Small intestine (tissue), 7 donors: ENCODE data around the gene TOM1L2. TPM values are rescaled to one million over a fixed set of nuclear protein-coding genes. Genes with fewer than 3 reads are reported as not detected.

Experiments used
- DNase-seq, 2 donors: peaks; one replicate each; pipeline versions ENCODE4 v3.0.0 to v3.0.0-alpha.2; 2013
- FAIRE-seq: peaks from 2 replicates; lab custom pipeline; 2012; peaks lifted over from hg19 to GRCh38; lab: Jason Lieb, UNC
- H3K27ac ChIP-seq, 3 donors: one replicate each; pipeline ENCODE4 v1.5.1; 2013; ENCODE audit warnings: low read length in 2 of 3, mild to moderate bottlenecking in 2 of 3, control low read depth in 1 of 3, inconsistent platforms in 1 of 3, low read depth in 1 of 3, moderate library complexity in 1 of 3
- H3K27me3 ChIP-seq, 3 donors: one replicate each; pipeline ENCODE4 v1.6.1; 2013; ENCODE audit warnings: low read length in 3 of 3, inconsistent platforms in 1 of 3; ENCODE audit not compliant: control insufficient read depth in 3 of 3, insufficient read depth in 3 of 3
- H3K36me3 ChIP-seq, 3 donors: one replicate each; pipeline ENCODE4 v1.6.1; 2013; ENCODE audit warnings: low read length in 3 of 3, inconsistent platforms in 1 of 3, low read depth in 1 of 3, mild to moderate bottlenecking in 1 of 3, moderate library complexity in 1 of 3; ENCODE audit not compliant: control insufficient read depth in 3 of 3, insufficient read depth in 2 of 3
- H3K4me1 ChIP-seq, 3 donors: one replicate each; pipeline ENCODE4 v1.6.1; 2013; ENCODE audit warnings: low read length in 2 of 3, inconsistent platforms in 1 of 3, low read depth in 1 of 3, mild to moderate bottlenecking in 1 of 3, moderate library complexity in 1 of 3; ENCODE audit not compliant: control insufficient read depth in 3 of 3, insufficient read depth in 2 of 3
- H3K4me3 ChIP-seq, 3 donors: one replicate each; pipeline ENCODE4 v1.5.1; 2013; ENCODE audit warnings: low read length in 3 of 3, control low read depth in 1 of 3, inconsistent platforms in 1 of 3, low read depth in 1 of 3, mild to moderate bottlenecking in 1 of 3, moderate library complexity in 1 of 3
- H3K9me3 ChIP-seq, 2 donors: one replicate each; pipeline ENCODE4 v1.6.1; 2013; ENCODE audit warnings: low read depth in 1 of 2, low read length in 1 of 2; ENCODE audit not compliant: control insufficient read depth in 2 of 2, insufficient read depth in 1 of 2
- WGBS, 3 donors: extraction: QIAGEN DNeasy Blood & Tissue Kit; methylation state at CpG; one replicate each; pipeline ENCODE4 v1.1.7; 2013; 5-methylcytosine and 5-hydroxymethylcytosine counted together
- polyA plus RNA-seq, 4 donors: library from polyadenylated mRNA; stranded (reverse) in 3 of 4; unstranded in 1 of 4; fragments of 200-250 nt in 3 of 4; fragments of 120-200 nt in 1 of 4; gene quantifications; one replicate each; pipeline versions ENCODE4 v1.2.1 to v1.2.3, GENCODE V29; 2013
- donor health status: healthy with polysubstance abuse.
- donor health status: control.
- donor health status: control.
- donor health status: Bipolar disorder and iron deficiency.
- donor health status: healthy.

The TOM1L2 gene
- polyA plus RNA-seq, 4 donors, result 14.3 to 26.6 (median 24.7) TPM

DNA sequence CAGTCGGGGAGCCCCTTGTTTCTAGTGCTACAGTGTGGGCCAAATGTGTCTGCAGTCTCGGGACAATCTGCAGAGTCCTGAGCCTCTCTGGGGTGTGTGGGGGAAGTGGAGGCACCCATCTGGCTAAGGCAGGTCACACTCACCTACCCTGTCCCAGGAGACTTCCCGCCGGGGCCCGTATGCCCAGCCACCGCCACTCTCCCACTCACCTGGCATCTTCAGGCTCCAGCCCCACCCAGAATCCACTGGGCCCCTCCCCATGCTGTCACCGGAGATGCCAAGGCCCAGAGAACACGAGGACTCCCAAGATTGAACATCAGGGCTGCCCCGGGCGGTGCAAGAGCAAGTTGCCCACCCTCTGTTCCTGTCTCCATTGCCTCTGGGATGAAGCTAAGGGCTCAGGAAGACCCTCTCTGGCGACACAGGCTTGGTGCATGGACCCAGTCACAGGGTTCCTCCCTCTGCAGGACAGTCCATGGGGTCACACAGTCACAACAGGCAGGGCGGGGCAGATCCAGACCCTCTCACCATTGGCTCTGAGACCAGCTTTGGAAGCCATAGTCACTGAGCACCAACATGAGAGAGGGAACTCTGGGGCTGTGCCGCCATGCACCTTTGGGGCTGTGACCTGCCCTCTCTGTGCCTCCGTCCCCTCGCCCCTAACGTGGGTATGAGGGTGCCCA lies 173.5 kb downstream of the TOM1L2 start:
- H3K4me3 ChIP-seq, result no peak overlapping the region
- DNase-seq (no peak), FAIRE-seq (no peak)
- WGBS, 3 donors, result 83 to 89% (median 86%) methylated on average over 16 of the region's 16 CpGs
- no peaks in the 10 kb centered on the region for H3K27me3 ChIP-seq
- no peaks in the 10 kb centered on the region for H3K9me3 ChIP-seq
- no peak overlapping the region for H3K27ac ChIP-seq
- no peaks in the 10 kb centered on the region for H3K4me1 ChIP-seq
- peaks cover 3 to 98% (median 7%) of the 10 kb centered on the region in 3 donors for H3K36me3 ChIP-seq

DNA sequence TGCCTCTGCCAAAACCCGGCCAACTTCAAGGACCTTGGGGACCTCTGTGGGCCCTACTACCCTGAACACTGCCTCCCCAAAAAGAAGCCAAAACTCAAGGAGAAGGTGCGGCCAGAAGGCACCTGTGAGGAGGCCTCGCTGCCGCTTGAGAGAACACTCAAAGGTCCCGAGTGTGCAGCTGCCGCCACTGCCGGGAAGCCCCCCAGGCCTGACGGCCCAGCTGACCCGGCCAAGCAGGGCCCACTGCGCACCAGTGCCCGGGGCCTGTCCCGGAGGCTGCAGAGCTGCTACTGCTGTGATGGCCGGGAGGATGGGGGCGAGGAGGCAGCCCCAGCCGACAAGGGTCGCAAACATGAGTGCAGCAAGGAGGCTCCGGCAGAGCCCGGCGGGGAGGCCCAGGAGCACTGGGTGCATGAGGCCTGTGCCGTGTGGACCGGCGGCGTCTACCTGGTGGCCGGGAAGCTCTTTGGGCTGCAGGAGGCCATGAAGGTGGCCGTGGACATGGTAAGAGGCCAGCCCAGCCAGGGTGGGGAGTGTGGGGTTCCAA lies 174.1 kb downstream of the TOM1L2 start:
- 93 to 94% (median 94%) methylated on average over 24 to 25 of the region's 25 CpGs for WGBS, 3 donors

DNA sequence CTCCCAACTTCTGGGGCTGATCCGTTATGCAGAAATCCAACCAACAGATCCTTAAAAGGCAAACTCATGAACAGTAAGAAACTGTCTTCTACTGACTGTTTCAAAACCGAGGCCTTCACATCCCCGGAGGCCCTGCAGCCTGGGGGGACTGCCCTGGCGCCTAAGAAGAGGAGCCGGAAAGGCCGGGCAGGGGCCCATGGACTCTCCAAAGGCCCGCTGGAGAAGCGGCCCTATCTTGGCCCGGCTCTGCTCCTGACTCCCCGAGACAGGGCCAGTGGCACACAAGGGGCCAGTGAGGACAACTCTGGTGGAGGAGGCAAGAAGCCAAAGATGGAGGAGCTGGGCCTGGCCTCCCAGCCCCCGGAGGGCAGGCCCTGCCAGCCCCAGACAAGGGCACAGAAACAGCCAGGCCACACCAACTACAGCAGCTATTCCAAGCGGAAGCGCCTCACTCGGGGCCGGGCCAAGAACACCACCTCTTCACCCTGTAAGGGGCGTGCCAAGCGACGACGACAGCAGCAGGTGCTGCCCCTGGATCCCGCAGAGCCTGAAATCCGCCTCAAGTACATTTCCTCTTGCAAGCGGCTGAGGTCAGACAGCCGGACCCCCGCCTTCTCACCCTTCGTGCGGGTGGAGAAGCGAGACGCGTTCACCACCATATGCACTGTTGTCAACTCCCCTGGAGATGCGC lies 174.9 kb downstream of the TOM1L2 start:
- no peaks in the 10 kb centered on the region for H3K9me3 ChIP-seq
- DNase-seq (no peak), FAIRE-seq (no peak)
- no peak overlapping the region for H3K4me3 ChIP-seq
- peaks cover 0 to 8% (median 0%) of the 10 kb centered on the region in 3 donors for H3K4me1 ChIP-seq
- peaks cover 2 to 95% (median 9%) of the 10 kb centered on the region in 3 donors for H3K36me3 ChIP-seq
- H3K27ac ChIP-seq, result no peak overlapping the region
- H3K27me3 ChIP-seq, result no peaks in the 10 kb centered on the region
- WGBS, 3 donors, result 92 to 96% (median 94%) methylated on average over 30 of the region's 30 CpGs

More for the DNA sequence above, 174.1 kb downstream of the TOM1L2 start:
- H3K27ac ChIP-seq, result no peak overlapping the region
- DNase-seq, result no peak
- FAIRE-seq, result no peak
- peaks cover 0 to 4% (median 0%) of the 10 kb centered on the region in 3 donors for H3K4me1 ChIP-seq
- no peaks in the 10 kb centered on the region for H3K9me3 ChIP-seq
- H3K27me3 ChIP-seq, result no peaks in the 10 kb centered on the region
- H3K4me3 ChIP-seq, result no peak overlapping the region
- H3K36me3 ChIP-seq, result peaks cover 2 to 98% (median 9%) of the 10 kb centered on the region in 3 donors

DNA sequence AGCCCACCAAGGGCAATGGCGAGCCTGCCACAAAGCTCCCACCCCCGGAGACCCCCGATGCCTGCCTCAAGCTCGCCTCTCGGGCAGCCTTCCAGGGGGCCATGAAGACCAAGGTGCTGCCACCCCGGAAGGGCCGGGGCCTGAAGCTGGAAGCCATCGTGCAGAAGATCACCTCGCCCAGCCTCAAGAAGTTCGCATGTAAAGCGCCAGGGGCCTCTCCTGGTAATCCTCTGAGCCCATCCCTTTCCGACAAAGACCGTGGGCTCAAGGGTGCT lies 175.5 kb downstream of the TOM1L2 start:
- Histone ChIP-seq H3K27ac (no peak overlapping the region), H3K27me3 (no peaks in the 10 kb centered on the region), H3K4me3 (no peak overlapping the region), H3K9me3 (no peaks in the 10 kb centered on the region), H3K4me1 (peaks cover 0 to 13% (median 0%) of the 10 kb centered on the region in 3 donors), H3K36me3 (peaks cover 2 to 93% (median 9%) of the 10 kb centered on the region in 3 donors)
- no peak for DNase-seq
- 93 to 96% (median 94%) methylated on average over 13 of the region's 13 CpGs for WGBS, 3 donors
- FAIRE-seq, result no peak

DNA sequence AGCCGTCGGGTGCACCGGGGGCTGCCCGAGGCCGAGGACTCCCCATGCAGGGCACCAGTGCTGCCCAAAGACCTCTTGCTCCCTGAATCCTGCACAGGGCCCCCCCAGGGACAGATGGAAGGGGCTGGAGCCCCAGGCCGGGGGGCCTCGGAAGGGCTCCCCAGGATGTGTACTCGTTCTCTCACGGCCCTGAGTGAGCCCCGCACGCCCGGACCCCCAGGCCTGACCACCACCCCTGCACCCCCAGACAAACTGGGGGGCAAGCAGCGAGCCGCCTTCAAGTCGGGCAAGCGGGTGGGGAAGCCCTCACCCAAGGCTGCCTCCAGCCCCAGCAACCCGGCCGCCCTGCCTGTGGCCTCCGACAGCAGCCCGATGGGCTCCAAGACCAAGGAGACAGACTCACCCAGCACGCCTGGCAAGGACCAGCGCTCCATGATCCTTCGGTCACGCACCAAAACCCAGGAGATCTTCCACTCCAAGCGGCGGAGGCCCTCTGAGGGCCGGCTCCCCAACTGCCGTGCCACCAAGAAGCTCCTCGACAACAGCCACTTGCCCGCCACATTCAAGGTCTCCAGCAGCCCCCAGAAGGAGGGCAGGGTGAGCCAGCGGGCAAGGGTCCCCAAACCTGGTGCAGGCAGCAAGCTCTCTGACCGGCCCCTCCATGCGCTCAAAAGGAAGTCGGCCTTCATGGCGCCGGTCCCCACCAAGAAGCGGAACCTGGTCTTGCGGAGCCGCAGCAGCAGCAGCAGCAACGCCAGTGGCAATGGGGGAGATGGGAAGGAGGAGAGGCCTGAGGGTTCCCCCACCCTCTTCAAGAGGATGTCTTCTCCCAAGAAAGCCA lies 176.0 kb downstream of the TOM1L2 start:
- Histone ChIP-seq H3K27ac (no peak overlapping the region), H3K9me3 (no peaks in the 10 kb centered on the region), H3K36me3 (peaks cover 2 to 92% (median 9%) of the 10 kb centered on the region in 3 donors), H3K4me3 (no peak overlapping the region), H3K27me3 (no peaks in the 10 kb centered on the region), H3K4me1 (peaks cover 0 to 18% (median 0%) of the 10 kb centered on the region in 3 donors)
- 94 to 96% (median 96%) methylated on average over 35 to 40 of the region's 40 CpGs for WGBS, 3 donors
- FAIRE-seq, result no peak
- DNase-seq, result no peak

DNA sequence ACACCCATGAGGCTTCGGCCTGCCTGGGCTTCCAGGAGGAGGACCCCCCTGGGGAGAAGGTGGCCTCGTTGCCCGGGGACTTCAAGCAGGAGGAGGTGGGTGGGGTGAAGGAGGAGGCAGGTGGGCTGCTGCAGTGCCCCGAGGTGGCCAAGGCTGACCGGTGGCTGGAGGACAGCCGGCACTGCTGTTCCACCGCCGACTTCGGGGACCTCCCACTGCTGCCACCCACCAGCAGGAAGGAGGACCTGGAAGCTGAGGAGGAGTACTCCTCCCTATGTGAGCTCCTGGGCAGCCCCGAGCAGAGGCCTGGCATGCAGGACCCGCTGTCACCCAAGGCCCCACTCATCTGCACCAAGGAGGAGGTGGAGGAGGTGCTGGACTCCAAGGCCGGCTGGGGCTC lies 176.9 kb downstream of the TOM1L2 start:
- DNase-seq, result no peak
- FAIRE-seq, result no peak

DNA sequence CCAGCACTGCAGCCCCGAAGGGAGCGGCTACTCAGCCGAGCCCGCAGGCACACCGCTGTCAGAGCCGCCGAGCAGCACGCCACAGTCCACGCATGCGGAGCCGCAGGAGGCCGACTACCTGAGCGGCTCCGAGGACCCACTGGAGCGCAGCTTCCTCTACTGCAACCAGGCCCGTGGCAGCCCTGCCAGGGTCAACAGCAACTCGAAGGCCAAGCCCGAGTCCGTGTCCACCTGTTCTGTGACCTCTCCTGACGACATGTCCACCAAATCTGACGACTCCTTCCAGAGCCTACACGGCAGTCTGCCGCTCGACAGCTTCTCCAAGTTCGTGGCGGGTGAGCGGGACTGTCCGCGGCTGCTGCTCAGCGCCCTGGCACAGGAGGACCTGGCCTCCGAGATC lies 177.8 kb downstream of the TOM1L2 start:
- H3K4me3 ChIP-seq, result no peak overlapping the region
- peaks cover 0 to 31% (median 2%) of the 10 kb centered on the region in 3 donors for H3K4me1 ChIP-seq
- no peaks in the 10 kb centered on the region for H3K9me3 ChIP-seq
- H3K27ac ChIP-seq, result no peak overlapping the region
- H3K36me3 ChIP-seq, result peaks cover 2 to 75% (median 9%) of the 10 kb centered on the region in 3 donors
- FAIRE-seq (no peak), DNase-seq (no peak)
- 93 to 95% (median 94%) methylated on average over 28 to 31 of the region's 31 CpGs for WGBS, 3 donors
- H3K27me3 ChIP-seq, result no peaks in the 10 kb centered on the region

More for the DNA sequence above, 176.9 kb downstream of the TOM1L2 start:
- Histone ChIP-seq H3K36me3 (peaks cover 2 to 84% (median 9%) of the 10 kb centered on the region in 3 donors), H3K9me3 (no peaks in the 10 kb centered on the region), H3K4me3 (no peak overlapping the region), H3K27ac (no peak overlapping the region), H3K4me1 (peaks cover 0 to 23% (median 0%) of the 10 kb centered on the region in 3 donors), H3K27me3 (no peaks in the 10 kb centered on the region)
- WGBS, 3 donors, result 90 to 95% (median 92%) methylated on average over 6 to 12 of the region's 12 CpGs
